AG10803 (cell line): ENCODE results near the gene ARHGAP26.

Source experiments
- DNase-seq: peaks from one replicate; pipeline ENCODE4 v3.0.0; 2010; ENCODE audit warnings: low read depth
- H3K4me3 ChIP-seq: 2 replicates; pipeline ENCODE4 v1.5.1; 2011; ENCODE audit warnings: mild to moderate bottlenecking, low read length, control low read depth
- TF ChIP-seq, protein P1 (sequence below): conservative IDR thresholded peaks from 2 replicates; pipeline ENCODE4 v1.5.1; 2011; ENCODE audit warnings: mild to moderate bottlenecking, low read length, control low read depth, inconsistent platforms

Gene ARHGAP26

DNA sequence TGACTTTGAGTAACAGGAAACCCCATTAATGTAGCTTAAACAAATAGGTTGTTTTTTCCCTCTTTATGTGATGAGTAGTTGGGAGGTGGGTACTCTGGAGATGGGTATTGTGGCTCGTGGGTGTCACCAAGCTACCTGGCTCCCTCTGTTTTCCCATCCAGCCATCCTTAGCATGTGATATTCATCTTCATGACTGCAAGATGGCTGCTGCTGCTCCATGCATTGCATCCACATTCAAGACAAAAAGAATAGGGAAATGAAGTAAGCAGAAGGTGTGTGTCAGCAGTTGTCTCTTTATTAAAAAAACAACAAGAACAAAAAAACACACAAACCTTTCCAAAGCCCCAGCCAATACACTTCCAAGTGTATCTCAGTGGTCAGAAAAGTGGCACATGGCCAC lies 6.5 kb upstream of the ARHGAP26 start:
- no peak overlapping the region for H3K4me3 ChIP-seq
- no peak for DNase-seq
- TF ChIP-seq, protein P1, sequence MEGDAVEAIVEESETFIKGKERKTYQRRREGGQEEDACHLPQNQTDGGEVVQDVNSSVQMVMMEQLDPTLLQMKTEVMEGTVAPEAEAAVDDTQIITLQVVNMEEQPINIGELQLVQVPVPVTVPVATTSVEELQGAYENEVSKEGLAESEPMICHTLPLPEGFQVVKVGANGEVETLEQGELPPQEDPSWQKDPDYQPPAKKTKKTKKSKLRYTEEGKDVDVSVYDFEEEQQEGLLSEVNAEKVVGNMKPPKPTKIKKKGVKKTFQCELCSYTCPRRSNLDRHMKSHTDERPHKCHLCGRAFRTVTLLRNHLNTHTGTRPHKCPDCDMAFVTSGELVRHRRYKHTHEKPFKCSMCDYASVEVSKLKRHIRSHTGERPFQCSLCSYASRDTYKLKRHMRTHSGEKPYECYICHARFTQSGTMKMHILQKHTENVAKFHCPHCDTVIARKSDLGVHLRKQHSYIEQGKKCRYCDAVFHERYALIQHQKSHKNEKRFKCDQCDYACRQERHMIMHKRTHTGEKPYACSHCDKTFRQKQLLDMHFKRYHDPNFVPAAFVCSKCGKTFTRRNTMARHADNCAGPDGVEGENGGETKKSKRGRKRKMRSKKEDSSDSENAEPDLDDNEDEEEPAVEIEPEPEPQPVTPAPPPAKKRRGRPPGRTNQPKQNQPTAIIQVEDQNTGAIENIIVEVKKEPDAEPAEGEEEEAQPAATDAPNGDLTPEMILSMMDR: no peak

DNA sequence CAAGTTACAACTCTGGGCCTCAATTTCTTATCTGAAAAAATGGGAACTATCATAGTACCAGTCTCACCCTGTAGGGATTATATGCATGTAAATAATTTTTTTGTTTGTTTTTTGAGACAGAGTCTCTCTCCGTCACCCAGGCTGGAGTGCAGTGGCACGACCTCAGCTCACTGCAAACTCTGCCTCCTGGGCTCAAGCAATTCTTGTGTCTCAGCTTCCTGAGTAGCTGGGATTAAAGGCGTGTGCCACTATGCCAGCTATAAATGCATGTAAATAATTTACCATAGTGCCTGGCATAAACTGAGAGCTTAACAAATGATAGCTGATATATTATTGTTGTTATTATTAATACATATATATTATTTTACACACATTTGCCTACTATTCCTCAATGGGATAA lies 3.0 kb upstream of the ARHGAP26 start:
- TF ChIP-seq, protein P1: no peak
- H3K4me3 ChIP-seq: no peak overlapping the region
- DNase-seq: no peak

DNA sequence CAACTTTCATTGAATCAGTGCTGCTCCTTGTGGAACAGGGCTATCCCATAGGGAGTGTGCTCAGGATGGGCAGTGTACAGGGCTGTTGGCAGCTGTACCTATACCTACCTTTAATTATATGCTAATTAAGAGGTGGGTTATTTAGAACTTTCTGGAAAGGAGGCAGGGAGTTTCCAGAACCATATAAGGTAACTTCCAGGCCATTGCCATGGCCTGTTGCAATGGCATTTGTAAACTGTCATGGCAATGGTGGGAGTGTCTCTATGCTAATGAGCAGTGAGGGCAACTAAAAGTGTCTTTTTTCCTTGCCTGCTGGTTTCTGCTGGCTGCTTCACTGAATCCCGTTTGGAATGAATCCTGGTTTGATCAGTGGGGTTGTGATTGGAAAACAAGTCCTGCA lies 2.3 kb upstream of the ARHGAP26 start:
- H3K4me3 ChIP-seq: no peak overlapping the region
- DNase-seq: no peak
- TF ChIP-seq, protein P1: no peak

DNA sequence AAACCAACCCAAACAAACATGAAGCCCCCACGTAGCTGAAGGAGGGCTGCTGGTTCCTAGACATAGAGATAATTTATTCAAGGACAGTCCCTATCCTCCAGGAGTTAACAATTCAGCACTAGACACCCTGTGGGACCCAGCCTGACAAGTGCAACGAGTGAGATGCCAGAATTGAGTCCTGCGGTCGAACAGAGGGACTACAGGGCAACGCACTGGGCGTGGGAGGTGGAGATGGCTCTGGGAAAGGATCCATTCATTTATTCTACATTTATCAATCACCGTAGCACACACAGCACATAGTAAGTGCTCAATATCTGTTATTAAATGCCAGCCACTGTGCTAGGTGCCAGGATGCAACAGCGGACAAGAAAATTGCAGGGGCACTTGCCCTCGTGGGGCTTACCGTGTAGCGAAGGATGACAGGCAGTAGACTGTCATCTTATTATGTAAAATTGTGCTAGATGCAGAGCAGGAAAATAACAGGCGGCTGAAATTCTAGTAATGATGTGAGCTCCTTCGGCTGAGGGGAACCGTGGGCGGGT lies 855 bp upstream of the ARHGAP26 start:
- TF ChIP-seq, protein P1: 0 out of 2 replicates have a peak, but pooled peaks have one; percentile 1
- DNase-seq: no peak
- H3K4me3 ChIP-seq: peak overlapping the region; percentile 95

DNA sequence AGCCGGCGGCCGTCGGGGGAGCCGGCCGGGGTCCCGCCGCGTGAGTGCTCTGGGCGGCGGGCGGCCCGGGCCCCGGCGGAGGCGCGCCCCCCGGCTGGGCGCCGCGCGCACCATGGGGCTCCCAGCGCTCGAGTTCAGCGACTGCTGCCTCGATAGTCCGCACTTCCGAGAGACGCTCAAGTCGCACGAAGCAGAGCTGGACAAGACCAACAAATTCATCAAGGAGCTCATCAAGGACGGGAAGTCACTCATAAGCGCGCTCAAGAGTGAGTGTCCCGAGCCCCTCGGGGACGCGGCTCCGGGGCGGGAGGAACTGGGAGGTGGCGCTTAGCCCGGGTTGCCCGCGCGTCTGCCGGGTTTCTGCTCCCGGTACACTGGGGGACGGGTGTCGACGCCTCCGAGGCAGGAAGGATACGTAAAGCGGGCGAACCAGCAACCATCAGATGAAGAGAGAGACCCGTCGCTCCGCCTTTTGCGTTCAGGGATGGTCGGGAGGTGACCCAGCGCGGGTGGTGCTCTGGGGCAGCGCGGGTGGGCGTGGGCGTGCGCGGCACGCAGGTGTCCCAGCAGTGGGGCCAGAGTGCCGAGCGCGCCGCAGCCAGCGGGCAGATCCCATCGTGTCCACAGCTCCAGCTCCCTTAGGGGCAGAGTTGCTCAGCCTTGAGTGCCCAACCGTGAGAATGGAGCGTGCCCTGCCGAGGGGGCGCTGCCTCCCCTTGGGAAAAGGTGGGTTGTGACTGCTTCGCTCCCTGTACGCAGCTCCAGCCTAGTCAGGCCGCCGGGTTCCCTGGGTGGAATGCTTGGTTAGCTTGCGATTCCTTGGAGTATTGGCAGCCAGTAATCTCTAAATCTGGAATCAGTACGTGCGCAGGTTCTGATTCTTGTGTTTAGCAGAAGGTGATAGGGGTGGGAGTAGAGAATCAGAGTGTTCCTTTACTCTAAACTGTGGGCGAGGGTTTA lies 753 bp downstream of the ARHGAP26 start:
- peak; percentile 20 for DNase-seq

DNA sequence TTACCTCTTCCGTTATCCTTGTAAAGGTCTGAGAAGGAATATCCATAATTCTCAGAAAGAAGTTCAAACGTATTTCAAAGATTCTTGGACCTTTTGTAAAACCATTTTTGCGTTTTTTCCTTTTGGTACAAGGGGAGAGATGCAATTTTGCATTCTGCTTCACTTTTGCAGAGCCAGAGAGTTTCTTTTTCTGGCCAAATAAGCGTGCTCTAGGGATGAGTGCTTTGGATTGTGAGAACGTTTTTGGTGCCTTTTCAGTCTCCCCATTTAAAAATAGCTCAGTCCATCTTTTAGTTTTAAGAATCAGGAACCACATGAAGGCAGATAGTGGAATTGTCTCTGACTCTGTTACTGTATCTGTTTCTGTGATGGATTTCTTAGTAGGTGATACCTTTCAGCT lies 1.5 kb downstream of the ARHGAP26 start:
- peak overlapping the region; percentile 95 for H3K4me3 ChIP-seq
- DNase-seq: no peak
- TF ChIP-seq, protein P1: no peak

More for the DNA sequence above, 753 bp downstream of the ARHGAP26 start:
- TF ChIP-seq, protein P1: no peak
- H3K4me3 ChIP-seq: peak overlapping the region; percentile 95
